CMK (cell line): ENCODE measurements around the gene TRMT11.
"Not testable (repeated sequence)": the region's sequence is repeated elsewhere in the genome, so short reads cannot be mapped to it uniquely, and the experiment has no call there.

Experiments used
- DNase-seq: peaks from one replicate; pipeline ENCODE4 v3.0.0-alpha.2; 2010; ENCODE audit warnings: low read depth

The TRMT11 gene

DNA sequence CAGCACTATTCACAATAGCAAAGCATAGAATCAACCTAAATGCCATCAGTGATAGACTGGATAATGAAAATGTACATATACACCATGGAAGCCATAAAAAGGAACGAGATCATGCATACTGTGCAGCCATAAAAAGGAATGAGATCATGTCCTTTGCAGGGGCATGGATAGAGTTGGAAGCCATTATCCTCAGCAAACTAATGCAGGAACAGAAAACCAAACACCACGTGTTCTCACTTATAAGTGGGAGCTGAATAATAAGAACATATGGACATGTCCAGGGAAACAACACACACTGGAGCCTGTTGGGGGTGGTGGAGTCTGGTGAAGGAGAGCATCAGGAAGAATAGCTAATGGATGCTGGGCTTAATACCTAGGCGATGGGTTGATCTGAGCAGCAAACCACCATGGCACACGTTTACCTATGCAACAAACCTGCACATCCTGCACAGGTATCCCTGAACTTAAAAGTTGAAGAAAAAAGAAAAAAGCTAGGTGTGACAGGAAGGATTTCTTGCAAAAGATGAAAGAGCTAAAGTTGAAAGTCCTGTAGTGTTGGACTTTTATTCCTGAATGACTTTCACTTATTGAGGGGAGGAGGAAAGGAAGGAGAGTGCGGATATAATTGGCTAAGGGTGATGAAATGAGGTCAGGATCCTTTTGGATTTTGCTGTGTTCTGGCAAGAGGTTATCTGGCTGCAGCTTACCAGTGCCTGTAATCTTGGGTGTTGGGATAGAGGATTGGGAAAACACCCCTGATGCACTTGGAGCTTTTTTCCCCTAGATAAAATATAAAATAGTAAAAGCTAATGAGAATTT lies 8.5 kb downstream of the TRMT11 start:
- DNase-seq, result no peak

DNA sequence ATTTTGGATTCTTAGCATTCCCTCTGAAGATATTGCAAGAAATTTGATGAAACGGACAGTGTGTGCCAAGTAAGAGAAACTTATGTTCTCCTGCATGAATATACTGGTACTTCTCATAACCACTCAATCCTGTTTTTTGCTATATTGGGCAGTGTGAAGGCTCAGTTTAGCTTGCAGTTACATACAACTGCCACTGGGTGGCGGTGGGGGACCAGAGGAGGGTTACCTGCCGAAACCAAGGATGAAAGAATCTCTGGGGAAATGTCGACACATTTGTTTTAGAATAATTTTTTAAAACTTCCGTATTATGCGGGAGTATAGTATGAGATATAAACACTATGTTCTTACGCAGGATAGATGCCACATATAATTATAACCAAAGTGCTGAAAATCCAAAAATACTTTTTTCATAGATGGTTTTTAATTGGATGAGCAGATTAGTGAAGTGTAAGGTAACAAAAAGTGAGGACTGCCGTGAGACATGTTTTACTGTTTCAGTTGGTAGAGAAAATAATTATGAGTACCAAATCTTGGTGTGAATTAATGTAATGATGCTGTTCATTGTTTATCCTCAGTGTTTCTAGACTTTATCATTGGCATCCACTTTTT lies 9.7 kb downstream of the TRMT11 start:
- DNase-seq, result peak; percentile 24

DNA sequence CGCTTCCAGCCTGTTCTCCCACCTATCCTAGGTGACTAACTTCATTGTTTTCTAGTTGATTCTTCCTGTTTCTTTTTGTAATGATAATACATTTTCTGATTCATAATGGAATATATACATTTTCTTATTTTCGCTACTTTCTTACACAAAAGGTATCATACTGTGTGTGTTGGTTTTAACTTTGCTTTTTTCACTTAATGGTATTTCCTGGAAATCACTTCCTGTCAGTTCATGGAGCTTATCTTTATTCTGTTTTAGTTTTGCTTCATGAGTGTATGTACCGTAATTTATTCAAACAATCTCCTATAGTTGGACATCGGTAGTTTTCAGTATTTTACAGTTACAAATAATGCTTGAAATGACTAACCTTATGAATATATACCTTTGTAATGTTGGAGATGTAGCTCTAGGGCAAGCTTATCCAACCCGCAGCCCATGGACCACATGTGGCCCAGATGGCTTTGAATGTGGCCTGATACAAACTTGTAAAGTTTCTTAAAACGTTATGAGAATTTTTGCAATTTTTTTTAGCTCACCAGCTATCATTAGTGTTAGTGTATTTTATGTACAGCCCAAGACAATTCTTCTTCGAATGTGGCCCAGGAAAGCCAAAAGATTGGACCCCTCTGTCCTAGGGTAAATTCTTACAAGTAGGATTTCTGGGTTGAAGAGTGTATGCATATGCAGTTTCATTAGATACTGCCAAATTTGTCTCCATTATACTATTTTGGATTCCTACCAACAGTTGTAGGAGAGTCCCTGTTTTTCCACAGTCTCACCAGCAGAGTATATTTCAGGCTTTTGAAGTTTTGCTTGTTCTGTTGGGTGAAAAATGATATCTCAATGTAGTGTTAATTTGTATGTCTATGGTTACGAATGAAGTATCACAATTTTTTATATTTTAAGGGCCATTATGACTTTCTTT lies 16.7 kb downstream of the TRMT11 start:
- no peak for DNase-seq

DNA sequence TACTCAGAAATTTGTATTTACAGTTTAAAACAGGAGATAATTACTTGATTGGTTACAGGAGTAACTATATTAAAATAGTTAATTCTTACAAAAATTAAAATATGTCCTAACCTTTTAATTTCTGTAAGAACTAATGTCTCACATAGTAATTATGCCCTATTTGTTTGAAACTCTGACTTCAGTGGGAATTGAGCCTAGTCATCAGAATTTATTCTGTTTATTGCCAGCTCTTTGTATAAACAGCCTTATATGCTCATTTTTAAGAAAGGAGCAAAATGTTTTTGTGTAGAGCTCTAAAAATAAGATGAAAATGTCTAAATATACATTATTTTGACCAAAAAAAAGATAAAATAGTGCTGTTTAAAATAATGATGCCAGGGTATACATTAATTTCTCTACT lies 21.5 kb downstream of the TRMT11 start:
- no peak for DNase-seq

DNA sequence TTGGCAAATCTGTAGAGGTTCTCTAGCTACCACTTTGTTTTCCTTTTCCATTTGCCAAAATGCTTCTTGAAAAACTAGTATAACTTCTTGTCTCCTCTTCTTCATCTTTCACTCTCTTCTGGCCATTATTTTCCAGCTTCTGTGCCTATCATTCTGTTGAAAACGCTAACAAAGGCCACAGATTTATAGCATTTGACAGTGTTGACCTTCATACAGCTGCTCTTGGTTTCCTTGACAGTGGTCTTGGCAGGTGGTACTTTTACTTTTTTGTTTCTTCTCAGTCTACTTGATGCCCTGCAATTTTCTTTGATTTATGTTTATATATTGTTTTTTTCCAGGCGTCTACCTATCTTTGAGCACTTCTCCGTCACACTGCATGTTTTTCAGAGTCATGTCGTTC lies 23.7 kb downstream of the TRMT11 start:
- no peak for DNase-seq

DNA sequence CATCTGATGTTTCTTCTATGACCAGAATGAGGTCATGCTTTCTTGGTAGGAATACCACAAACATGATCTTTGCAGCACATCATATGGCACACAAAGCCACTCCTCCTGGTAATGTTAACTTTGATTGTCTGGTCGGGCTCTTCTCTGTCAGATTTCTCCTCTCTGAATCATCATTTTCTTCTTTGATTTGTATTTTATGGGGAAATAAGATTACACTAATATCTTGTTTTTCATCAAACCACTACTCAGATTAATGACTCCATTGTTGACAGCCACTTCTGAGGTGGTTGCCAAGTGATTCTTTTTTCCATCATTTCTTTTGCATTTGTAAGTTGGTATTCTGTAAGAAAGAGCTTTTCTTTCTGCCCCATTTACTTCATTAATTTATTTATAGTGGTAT lies 29.5 kb downstream of the TRMT11 start:
- no peak for DNase-seq

DNA sequence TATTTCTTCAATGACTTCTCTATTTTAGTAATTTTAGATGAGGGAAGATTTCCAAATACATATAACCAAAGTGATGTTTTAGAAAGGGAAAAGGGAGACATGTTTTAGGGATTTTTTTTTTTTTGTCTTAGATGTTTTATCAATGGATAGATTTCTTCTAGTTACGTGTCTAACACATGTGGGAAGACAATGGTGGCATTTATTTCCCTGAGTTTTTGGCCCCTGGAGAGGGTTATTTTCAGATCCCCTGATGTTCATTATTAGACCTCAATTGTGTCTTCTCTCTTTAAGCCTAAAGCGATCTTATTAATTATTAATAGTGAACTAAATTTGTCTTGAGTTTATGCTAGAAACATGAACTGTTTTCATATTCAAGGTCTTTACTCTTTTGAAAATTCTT lies 30.3 kb downstream of the TRMT11 start:
- no peak for DNase-seq

DNA sequence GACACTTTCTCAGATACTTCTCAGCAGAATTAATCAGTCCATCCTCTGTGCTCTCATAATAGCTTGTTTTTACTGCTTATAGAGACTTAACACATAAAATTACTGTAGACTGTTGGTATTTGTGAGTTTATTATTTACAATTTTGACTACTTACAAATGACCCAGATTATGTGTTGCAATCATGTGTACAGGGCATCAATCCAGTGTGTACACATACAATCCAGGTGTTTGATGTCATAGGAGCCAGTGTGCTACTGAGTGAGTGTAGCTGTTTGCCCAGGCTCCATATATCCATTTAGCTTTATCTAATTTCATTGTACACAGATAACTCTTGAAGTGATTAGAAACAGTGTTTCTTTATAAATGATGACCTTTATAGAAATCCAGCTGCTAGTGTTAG lies 31.3 kb downstream of the TRMT11 start:
- DNase-seq, result no peak

DNA sequence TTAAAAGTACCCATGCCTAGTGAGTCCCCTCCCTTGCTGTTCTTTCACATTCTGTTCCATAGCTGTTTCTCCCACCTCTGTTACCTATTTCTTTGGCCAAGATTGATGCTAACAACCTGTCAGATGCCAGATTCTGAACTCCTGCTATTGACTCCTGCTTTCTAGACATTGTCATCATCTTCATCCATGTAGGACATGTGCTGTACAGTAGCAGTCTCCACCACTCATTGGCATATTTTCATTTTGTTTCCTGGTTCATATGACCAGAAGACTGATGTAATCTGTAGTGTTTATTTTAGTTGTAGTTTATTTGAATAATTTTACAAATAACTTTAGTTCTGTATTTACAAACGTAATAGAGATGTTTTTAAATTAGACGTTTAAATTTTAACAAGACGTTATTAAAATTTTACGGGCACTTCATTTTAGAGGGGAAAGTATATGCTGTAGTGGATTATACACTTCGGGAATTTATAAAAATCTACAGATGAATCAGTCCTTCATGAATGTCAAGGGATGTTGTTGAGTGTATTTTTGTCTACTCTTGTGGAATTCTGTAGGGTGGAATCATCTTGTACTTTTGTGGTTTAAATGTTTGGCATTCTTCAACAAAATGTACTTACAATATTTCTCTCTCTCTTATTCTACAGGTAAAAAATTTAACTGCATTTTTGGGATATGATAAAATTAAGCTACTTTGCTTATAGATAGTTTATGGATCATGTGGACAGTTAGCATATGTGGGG lies 34.1 kb downstream of the TRMT11 start:
- DNase-seq, result no peak

DNA sequence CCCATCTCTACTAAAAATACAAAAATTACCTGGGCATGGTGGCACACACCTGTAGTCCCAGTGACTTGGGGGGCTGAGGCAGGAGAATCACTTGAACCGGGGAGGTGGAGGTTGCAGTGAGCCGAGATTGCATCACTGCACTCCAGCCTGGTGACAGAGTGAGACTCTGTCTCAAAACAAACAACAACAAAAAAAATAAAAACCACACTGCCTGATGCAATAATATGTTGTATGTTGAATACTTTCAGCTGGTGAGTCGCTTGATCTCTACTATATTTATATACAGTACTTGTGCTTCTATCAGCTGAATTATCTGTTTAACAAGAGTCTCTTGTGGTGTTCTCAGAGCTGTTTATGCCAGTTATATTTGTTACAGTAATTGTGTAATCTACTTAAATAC lies 37.1 kb downstream of the TRMT11 start:
- not testable (repeated sequence) for DNase-seq

DNA sequence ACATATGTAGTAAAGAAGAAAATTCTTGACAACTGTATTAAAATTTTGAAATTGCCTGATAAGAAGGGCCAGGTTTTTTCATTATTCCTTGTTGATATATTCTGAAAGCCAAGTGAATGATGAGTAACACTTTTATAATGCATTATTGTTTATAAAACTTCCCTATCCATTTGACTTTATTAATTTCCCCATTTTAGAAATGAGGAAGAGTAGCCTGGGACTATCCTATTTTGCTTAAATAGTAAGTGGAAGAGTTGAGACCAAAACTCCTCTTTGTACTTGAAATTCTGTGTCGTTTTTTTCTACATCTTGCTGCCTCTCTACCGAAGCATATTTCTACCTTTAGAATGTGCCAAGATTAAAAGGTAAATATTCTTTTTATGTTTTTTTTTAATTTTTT lies 39.7 kb downstream of the TRMT11 start:
- DNase-seq, result no peak

DNA sequence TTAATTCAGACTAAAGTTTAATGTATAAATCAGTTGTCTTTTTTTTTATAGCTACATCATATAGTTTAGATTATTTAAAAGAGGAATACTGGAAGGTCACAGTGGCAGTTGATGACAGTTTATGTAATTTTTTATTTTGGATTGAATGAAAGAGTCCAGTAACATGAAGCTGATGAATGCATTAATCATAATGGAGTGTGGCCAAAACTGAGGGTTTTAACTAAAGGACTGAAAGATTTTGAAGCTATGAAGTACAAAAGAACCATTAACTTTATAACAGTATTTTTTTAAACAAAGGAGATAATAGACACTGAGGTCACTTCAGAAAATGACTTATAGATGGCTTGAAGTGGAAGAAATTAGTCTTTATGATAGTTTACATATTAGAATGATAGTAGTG lies 41.3 kb downstream of the TRMT11 start:
- no peak for DNase-seq

DNA sequence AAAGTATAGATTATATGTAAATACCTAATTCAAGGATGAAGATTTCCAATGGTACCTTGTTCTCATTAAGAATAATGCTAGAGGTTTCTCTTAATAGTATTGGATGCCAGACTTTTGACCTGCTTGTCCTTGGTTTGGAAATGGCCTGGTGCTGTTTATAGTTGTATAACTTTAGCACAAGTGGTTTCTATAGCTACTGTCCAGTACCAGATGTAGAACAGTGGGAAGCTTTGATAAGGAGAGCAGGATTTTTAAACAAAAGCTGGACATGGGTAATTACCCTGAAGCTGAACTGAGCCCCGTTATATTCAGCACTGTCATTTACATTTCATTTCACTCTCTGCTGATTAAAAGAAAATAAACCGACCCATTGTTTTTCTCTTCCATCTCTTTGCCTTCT lies 43.7 kb downstream of the TRMT11 start:
- no peak for DNase-seq

DNA sequence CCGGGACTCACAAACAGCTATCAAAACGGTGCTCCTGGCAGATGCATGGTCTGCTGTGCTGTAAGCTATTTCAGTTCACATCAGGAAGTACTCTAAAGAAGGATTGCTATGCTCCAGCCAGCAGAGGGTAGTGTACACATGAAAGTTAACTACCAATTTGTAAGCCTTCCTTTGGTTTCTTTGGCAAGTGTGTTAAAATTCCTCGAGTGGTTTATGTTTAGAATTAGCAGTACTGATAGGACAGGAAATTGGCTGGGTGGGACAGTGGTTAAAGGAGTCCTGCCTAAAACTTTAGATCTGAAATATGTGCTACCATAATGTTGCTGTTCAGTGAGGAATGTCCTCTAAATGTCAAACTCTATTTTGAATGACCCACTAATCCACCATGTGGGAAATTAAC lies 47.4 kb downstream of the TRMT11 start:
- peak; percentile 15 for DNase-seq

DNA sequence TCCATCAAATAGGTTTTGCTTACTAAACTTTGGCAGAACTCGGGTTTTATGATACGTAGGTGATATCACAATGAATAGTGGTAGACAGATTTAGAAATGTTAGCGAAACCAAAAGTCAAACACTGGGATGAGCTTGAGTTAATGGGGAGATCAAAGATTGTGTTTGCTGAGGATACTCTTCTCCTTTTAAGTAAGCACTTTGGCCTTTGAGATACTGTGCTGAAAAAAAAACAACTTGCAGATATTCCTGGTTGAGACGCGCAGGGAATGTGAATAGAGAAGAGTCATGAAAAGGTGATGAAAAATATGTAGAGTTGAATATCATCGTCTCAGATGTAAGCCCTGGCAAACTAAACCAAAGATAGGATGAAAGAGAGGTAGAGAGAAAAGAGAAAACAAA lies 48.3 kb downstream of the TRMT11 start:
- no peak for DNase-seq

DNA sequence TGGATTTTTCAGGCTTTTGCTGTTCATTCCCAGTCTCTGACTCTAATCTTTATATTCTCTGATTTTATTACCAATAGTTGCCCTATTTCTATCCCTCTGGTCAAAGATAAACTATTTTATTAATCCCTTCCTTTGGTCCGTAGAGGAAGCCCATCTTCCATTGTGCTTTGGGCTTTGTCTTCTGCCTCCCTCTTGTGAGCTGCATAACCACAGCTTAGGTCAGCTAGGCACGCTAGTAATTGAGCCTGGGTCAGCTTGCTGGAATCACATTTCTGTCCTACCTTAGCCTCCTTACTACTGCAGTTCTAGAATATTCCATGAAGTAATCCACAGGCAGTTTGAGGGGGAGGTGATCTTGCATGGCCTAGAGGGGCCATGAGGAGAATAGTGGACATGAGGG lies 49.4 kb downstream of the TRMT11 start:
- no peak for DNase-seq

DNA sequence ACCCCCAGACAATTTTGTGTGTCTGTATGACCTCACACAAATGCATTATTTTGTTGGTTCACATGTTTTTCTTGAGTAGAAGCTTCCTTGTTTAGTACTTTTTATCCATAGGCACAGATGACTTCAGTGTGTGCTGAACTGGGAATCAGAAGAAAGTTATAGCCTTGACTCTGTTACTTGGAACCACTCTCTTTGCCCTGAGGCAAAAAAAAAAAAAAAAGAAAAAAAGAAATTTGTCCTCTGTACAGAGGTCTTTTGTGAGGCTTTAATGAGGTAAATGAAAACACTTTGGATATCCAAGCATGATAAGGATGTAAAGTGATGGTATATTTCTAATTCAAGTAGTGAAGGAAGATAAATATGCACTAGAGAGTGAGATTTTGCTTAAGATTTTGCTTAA lies 51.9 kb downstream of the TRMT11 start:
- DNase-seq, result no peak

DNA sequence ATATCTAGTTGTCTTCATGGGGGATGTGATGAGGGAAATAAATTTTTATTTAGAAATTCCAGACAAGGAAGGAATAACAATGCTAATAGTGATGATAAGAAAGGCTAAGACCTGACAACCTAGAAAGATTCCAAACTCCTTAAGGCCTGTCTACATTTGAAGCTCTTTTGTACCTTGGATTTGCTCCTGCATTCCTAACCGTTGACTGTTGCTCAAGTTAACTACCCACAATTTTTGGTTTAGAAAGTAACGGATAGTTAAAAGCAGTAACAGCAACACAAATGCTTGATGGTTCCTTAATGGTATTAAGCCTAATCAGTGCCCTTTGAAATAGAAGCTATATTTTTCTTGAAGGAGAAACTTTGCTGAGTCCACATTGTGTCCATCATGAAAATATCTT lies 52.9 kb downstream of the TRMT11 start:
- DNase-seq, result no peak

DNA sequence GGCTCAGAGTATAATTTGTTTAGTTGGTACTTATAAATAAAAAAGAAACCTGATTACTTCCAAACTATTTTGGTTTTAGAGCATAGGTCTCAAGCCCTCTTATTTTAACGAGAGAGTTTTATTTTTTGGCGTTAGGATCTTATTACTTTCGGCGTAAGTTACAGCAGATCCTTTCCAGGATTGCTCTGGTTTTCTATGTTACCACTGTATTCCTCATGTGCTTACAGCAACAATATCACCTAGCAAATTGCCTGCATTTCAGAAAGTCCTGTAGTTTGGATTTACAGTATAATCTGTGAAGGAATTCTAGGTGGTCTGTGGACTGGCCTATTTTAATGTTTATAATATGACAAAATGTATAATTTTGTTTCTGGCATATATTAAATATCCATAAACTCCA lies 54.1 kb downstream of the TRMT11 start:
- DNase-seq, result no peak

DNA sequence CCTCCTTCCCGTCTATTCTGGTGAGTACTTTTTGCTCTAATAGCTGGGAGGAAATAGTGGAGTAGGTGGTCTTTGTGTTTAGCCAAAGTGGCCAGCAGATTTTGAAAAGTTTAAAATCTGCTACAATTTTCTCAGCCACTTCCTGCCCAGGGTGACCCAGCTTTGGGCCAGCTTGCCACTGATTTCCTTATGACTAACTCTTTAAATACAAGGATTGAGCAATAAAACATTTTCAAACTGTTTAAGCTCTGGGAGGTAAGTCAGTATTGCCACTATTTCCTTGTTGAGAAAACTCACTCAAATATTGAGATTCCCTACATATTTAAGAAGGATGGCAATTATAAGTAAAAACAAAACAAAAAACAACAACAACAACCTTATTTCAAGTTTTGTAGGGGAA lies 54.5 kb downstream of the TRMT11 start:
- no peak for DNase-seq

DNA sequence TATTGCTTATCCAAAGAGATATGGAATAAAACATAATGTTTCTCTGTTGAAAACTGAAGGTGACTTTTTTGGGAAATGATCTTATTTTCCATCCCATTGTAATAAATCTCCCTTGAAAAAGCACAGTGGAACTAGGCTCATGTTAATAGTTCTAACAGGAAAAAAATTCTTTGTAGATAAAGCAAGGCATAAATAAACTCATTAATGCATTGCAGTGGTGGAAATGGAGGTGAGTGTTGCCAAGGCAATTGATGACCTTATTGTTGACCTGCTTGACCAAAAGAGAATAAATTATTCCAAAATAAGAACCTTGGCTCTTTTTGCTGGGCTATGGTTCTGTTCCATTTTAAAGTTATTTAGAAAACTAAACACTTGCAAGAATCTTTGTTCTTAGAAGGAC lies 55.2 kb downstream of the TRMT11 start:
- DNase-seq, result no peak

DNA sequence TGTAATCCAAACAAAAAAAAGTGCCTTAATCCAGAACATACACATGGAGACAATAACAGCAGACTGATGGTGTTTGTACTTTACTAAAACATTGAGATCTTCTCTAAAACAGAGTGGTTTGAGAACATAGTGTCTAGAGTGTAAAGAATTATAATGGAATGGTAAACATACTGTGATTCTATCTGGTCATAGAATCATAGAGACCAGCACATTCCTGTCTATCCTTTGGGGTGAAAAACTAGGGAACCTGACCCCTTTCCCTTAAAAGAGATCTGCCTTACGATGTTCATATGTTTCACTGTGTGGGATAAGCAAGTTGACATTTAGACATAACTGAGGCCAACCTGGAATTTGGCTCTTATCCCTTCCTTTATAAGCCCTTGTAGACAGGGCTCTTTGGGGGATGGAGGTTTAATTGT lies 55.7 kb downstream of the TRMT11 start:
- DNase-seq, result no peak
